GM19467 (cell line): ENCODE data around the gene C19orf85.

Experiments used
- ATAC-seq: cut with Tn5 transposase; IDR thresholded peaks from one replicate; pipeline ENCODE4 v1.9.1; 2021; ENCODE audit warnings: mild to moderate bottlenecking, moderate library complexity; ENCODE audit not compliant: unreplicated experiment

C19orf85 gene

GRCh38 chr19:55489711-55490477 lies 25.3 kb upstream of the C19orf85 start:
- ATAC-seq, result no peak

- ATAC-seq, result no peak
These were observed 24.6 kb upstream of the C19orf85 start for GRCh38 chr19:55488986-55489710.

GRCh38 chr19:55487924-55488687 lies 23.6 kb upstream of the C19orf85 start, which contains the start of gene SSC5D:
TSS of gene SSC5D (plus strand) at chr19:55488436. CDS start at chr19:55488590, 154 bp downstream.
- no peak for ATAC-seq

GRCh38 chr19:55486971-55487923 lies 22.7 kb upstream of the C19orf85 start:
- no peak for ATAC-seq

GRCh38 chr19:55486043-55486970 lies 21.8 kb upstream of the C19orf85 start:
- no peak for ATAC-seq

- ATAC-seq, result no peak
These were observed 21.0 kb upstream of the C19orf85 start for GRCh38 chr19:55485439-55486011.

- no peak for ATAC-seq
These were observed 20.3 kb upstream of the C19orf85 start, which contains the start of gene NAT14 for GRCh38 chr19:55484593-55485438. TSS of gene NAT14 (plus strand) at chr19:55485188. CDS start at chr19:55485709, 521 bp downstream.

- ATAC-seq, result no peak
These were observed 19.4 kb upstream of the C19orf85 start for GRCh38 chr19:55483706-55484592.

GRCh38 chr19:55482967-55483705 lies 18.6 kb upstream of the C19orf85 start:
- ATAC-seq, result no peak

- ATAC-seq, result no peak
These were observed 17.8 kb upstream of the C19orf85 start for GRCh38 chr19:55482156-55482961.

- ATAC-seq, result no peak
These were observed 17.2 kb upstream of the C19orf85 start for GRCh38 chr19:55481794-55482155.

GRCh38 chr19:55481148-55481793 lies 16.7 kb upstream of the C19orf85 start:
- ATAC-seq, result no peak

- no peak for ATAC-seq
These were observed 15.1 kb upstream of the C19orf85 start for GRCh38 chr19:55479451-55480230.

- ATAC-seq, result no peak
These were observed 14.5 kb upstream of the C19orf85 start for GRCh38 chr19:55479045-55479444.
